T-cell (primary cell): Measurements from ENCODE around the gene AK4. TPM values are rescaled to one million over a fixed set of nuclear protein-coding genes. Genes with fewer than 3 reads are reported as not detected.
A peak's percentile ranks its signal among the peaks of the same experiment; 100 is the strongest.
"Not testable (repeated sequence)": the region's sequence is repeated elsewhere in the genome, so short reads cannot be mapped to it uniquely, and the experiment has no call there.

Source experiments
- ATAC-seq, 4 experiments: fragments of 200-7000 bp in 3 of 4; fragments of 150-1000 bp in 1 of 4; cut with Tn5 transposase; replicated peaks in 1 of 4; 1 replicate in 3 of 4; 2 replicates in 1 of 4; pipeline ENCODE4 v1.10.0; 2021; ENCODE audit warnings: moderate library complexity in 3 of 4, mild to moderate bottlenecking in 2 of 4, moderate number of reproducible peaks in 1 of 4
- CTCF ChIA-PET, 2 donors: fragments of 300-600 bp; sonication (Branson Sonifier 250); formaldehyde crosslinking; loops; one replicate each; lab custom pipeline; 2022; ENCODE audit warnings: antibody characterized with exemption in 2 of 2; lab: Charles Lee
- POLR2A ChIA-PET, 2 donors: fragments of 300-600 bp; sonication (Branson Sonifier 250); formaldehyde crosslinking; loops; one replicate each; lab custom pipeline; 2022; ENCODE audit warnings: antibody characterized with exemption in 2 of 2; lab: Charles Lee
- DNase-seq, 35 experiments: peaks; one replicate each; pipeline versions ENCODE4 v3.0.0 to v3.0.0-alpha.2; 2013 to 2023
- H3K27ac ChIP-seq: one replicate; pipeline ENCODE4 v1.5.1; 2013; ENCODE audit warnings: low read length
- H3K27me3 ChIP-seq, 2 experiments: replicated peaks in 1 of 2; 1 replicate in 1 of 2; 2 replicates in 1 of 2; pipeline versions ENCODE4 v1.6.1 to v1.7.0; 2013; ENCODE audit warnings: low read length in 1 of 2, mixed read lengths in 1 of 2; ENCODE audit not compliant: control insufficient read depth in 2 of 2, insufficient read depth in 2 of 2; ENCODE audit errors: extremely low read depth in 1 of 2
- H3K36me3 ChIP-seq, 2 donors: 1 replicate in 1 of 2; 2 replicates in 1 of 2; pipeline versions ENCODE4 v1.6.1 to v1.7.0; 2013; ENCODE audit warnings: low read length in 1 of 2; ENCODE audit not compliant: control insufficient read depth in 2 of 2, insufficient read depth in 1 of 2; ENCODE audit errors: extremely low read depth in 1 of 2
- H3K4me1 ChIP-seq, 2 experiments: 1 replicate in 1 of 2; 2 replicates in 1 of 2; pipeline versions ENCODE4 v1.6.1 to v1.7.0; 2013; ENCODE audit warnings: low read length in 2 of 2, mixed read lengths in 1 of 2; ENCODE audit not compliant: insufficient read depth in 2 of 2, control insufficient read depth in 1 of 2; ENCODE audit errors: extremely low read depth in 1 of 2
- H3K4me3 ChIP-seq, 2 donors: 1 replicate in 1 of 2; 2 replicates in 1 of 2; pipeline versions ENCODE4 v1.5.1 to v1.7.0; 2013; ENCODE audit warnings: mild to moderate bottlenecking in 2 of 2, low read length in 1 of 2, moderate library complexity in 1 of 2; ENCODE audit not compliant: control insufficient read depth in 1 of 2; ENCODE audit errors: extremely low read depth in 1 of 2
- H3K9me3 ChIP-seq: 2 replicates; pipeline ENCODE4 v1.7.0; 2013
- H3K27ac Mint-ChIP-seq, 2 donors: one replicate each; pipeline ENCODE4 v1.8.0; 2020 to 2021; ENCODE audit warnings: mild to moderate bottlenecking in 2 of 2, mixed read lengths in 2 of 2
- H3K27me3 Mint-ChIP-seq, 2 donors: one replicate each; pipeline ENCODE4 v1.8.0; 2021 to 2022; ENCODE audit warnings: mixed read lengths in 2 of 2
- H3K36me3 Mint-ChIP-seq: one replicate; pipeline ENCODE4 v1.8.0; 2021; ENCODE audit warnings: mixed read lengths
- H3K4me1 Mint-ChIP-seq, 3 donors: one replicate each; pipeline ENCODE4 v1.8.0; 2020 to 2022; ENCODE audit warnings: mixed read lengths in 3 of 3, mild to moderate bottlenecking in 1 of 3
- H3K4me3 Mint-ChIP-seq, 3 donors: one replicate each; pipeline ENCODE4 v1.8.0; 2020 to 2022; ENCODE audit warnings: mild to moderate bottlenecking in 3 of 3, mixed read lengths in 3 of 3, moderate library complexity in 3 of 3
- H3K9me3 Mint-ChIP-seq, 3 donors: one replicate each; pipeline ENCODE4 v1.8.0; 2020 to 2022; ENCODE audit warnings: mixed read lengths in 3 of 3
- WGBS: methylation state at CpG from one replicate; pipeline ENCODE4 v1.1.5; 2013; ENCODE audit warnings: missing lambda C conversion rate; ENCODE audit not compliant: insufficient coverage; 5-methylcytosine and 5-hydroxymethylcytosine counted together
- total RNA-seq, 35 experiments: library from RNA in 6 of 35; stranded (reverse) in 6 of 35; fragments of 120-200 nt in 1 of 35; gene quantifications; one replicate each; pipeline versions ENCODE4 v1.2.1 to v1.2.4 and lab custom pipeline; 2013 to 2026

The AK4 gene
- total RNA-seq, 5 donors from 2014 or later (not counting 1 experiment from before 2014, with no cell fraction given) = 0.18 to 2.4 (median 1.1) TPM

DNA sequence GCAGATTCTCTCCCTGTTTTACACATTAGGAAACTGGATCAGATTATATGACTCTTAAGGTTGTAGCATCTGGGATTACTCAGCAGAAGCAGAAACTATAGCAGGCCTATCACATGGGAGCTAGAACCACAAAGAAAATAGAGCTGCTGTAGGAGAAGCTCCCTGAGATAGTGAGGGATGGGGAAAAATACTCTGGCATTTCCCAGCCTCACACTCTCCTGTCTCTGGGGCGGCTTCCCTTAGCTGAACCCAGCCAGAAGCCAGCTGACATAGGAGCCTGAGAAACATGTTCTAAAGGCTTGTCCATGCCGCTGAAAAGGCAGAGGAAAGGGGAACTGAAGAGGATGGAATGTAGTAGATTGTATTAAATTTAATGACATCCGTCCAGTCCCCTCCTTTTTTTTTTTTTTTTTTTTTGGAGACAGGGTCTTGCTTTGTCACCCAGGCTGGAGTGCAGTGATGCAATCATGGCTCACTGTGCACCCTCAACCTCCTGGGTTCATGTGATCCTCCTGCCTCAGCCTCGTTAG, 84.5 kb downstream of the AK4 start:
- CTCF ChIA-PET = interaction anchor here (0.6 to 1.6 kb wide), 3 partner anchors 11 to 40 kb away, joined by 3 to 5 read pairs (median 3); no protein-coding TSS in a partner anchor
- H3K27me3 ChIP-seq = peaks cover 0 to 2% of the 10 kb centered on the region in 2 experiments

DNA sequence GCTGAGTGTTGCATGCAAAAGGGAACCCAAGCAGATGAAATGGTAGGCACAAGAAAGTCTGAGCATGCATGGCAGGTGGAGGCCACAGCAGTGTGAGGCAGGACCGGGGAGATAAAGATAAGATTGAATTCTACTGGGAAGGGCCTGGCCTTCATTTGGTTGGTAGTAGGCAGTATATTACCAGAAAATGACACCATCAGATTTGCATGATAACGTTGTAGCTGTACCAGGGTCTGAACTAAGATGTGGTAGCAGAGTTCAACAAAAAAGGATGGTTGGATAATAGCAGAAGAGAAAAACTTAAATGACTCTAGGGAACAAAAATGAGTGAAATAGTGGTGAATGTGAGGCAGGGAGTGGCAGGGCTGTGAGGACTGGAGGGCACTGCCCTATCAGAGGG, 85.8 kb downstream of the AK4 start:
- Histone ChIP-seq H3K27ac (no peak overlapping the region), H3K27me3 (peaks cover 0 to 2% of the 10 kb centered on the region in 2 experiments), H3K4me1 (peaks cover 0 to 2% of the 10 kb centered on the region in 2 experiments), H3K9me3 (peaks cover 2% of the 10 kb centered on the region), H3K36me3 (no peaks in the 10 kb centered on the region), H3K4me3 (no peak overlapping the region)
- ATAC-seq = no peak
- H3K9me3 Mint-ChIP-seq = peaks cover 0 to 16% (median 12%) of the 10 kb centered on the region in 3 donors
- peaks cover 4 to 7% (median 4%) of the 10 kb centered on the region in 3 donors for H3K4me1 Mint-ChIP-seq
- 68% methylated on average over 2 of the region's 2 CpGs for WGBS
- H3K4me3 Mint-ChIP-seq = no peak overlapping the region
- no peak overlapping the region for H3K27ac Mint-ChIP-seq
- ChIA-PET CTCF (interaction anchor here in 1 of 2 donors (0.6 kb wide), 1 partner anchor 226 kb away, joined by 7 read pairs; no protein-coding TSS in a partner anchor), POLR2A (no interaction called here)
- H3K36me3 Mint-ChIP-seq = no peaks in the 10 kb centered on the region
- H3K27me3 Mint-ChIP-seq = peaks cover 3 to 17% of the 10 kb centered on the region in 2 donors
- no peak for DNase-seq

More for the DNA sequence above, 84.5 kb downstream of the AK4 start:
- POLR2A ChIA-PET = no interaction called here
- Mint-ChIP-seq H3K4me1 (peaks cover 4 to 7% (median 4%) of the 10 kb centered on the region in 3 donors), H3K36me3 (no peaks in the 10 kb centered on the region), H3K9me3 (peaks cover 0 to 16% (median 12%) of the 10 kb centered on the region in 3 donors), H3K4me3 (no peak overlapping the region), H3K27ac (no peak overlapping the region), H3K27me3 (peaks cover 3 to 17% of the 10 kb centered on the region in 2 donors)
- 40% methylated on average over 1 of the region's 4 CpGs for WGBS
- Histone ChIP-seq H3K4me1 (peaks cover 0 to 2% of the 10 kb centered on the region in 2 experiments), H3K9me3 (peaks cover 2% of the 10 kb centered on the region), H3K27ac (no peak overlapping the region), H3K4me3 (no peak overlapping the region), H3K36me3 (no peaks in the 10 kb centered on the region)
- ATAC-seq = no peak
- DNase-seq = no peak

DNA sequence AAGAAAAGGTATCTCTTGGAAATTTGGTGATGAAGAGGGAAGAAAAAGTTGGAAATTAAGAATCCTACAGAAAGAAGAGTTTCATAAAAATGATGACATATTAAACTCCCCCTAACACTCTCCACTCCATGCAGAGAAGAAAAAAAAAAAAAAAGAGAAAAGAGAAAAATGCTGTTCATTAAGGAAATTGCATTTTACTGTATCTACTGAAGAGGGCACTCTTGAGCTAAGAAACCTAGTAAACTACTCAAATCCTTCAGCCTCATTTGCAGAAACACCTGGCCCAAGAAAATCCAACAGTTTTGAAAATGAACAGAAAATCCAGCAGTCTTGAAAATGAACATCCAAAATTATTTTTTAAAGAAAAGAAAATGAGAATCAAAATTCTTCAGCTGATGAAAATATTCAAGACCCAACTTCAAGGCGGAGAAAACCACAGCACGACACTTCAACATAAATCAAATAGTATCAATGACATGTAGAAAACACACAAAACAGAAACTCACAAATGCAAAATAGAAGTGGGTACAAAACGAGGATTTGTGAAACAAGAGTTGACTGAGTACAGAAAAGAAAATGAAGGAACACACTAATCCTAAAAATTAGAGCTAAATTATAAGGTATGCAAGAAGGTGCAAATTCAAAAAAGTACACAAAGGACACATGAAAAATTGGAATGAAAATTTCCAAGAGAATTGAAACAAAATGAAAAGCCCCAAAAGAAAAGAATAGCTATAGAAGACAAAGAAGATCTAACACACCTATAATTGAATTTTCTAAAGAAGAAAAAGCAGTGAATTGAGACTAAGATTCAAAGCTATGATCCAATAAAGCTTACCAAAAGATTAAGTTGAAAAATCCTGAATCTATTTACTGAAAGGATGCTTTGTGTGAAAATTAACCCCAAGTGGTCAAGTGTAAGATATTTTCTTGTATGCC, 88.1 kb downstream of the AK4 start:
- peaks cover 0 to 2% of the 10 kb centered on the region in 2 experiments for H3K27me3 ChIP-seq
- peaks cover 2% of the 10 kb centered on the region for H3K9me3 ChIP-seq
- ChIA-PET POLR2A (interaction anchor here in 1 of 2 donors (0.7 kb wide), 1 partner anchor 42 kb away, joined by 3 read pairs; no protein-coding TSS in a partner anchor), CTCF (interaction anchor here (0.6 to 2.1 kb wide), 17 partner anchors 30 to 1526 kb away, joined by 3 to 28 read pairs (median 3); partner anchors contain the start of genes LEPR (in 1 of the 2) and LEPROT (in 1 of the 2))
- Mint-ChIP-seq H3K9me3 (peaks cover 0 to 16% (median 12%) of the 10 kb centered on the region in 3 donors), H3K4me3 (no peak overlapping the region), H3K36me3 (no peaks in the 10 kb centered on the region), H3K27ac (no peak overlapping the region), H3K4me1 (no peaks in the 10 kb centered on the region), H3K27me3 (peaks cover 10 to 17% of the 10 kb centered on the region in 2 donors)
- no peaks in the 10 kb centered on the region for H3K4me1 ChIP-seq
- H3K36me3 ChIP-seq = no peaks in the 10 kb centered on the region
- WGBS = no CpG with 5 or more reads among the region's 3 CpGs
- DNase-seq = peak in 1 of 35 experiments; percentile 47
- H3K27ac ChIP-seq = no peak overlapping the region
- H3K4me3 ChIP-seq = no peak overlapping the region
- ATAC-seq = no peak

DNA sequence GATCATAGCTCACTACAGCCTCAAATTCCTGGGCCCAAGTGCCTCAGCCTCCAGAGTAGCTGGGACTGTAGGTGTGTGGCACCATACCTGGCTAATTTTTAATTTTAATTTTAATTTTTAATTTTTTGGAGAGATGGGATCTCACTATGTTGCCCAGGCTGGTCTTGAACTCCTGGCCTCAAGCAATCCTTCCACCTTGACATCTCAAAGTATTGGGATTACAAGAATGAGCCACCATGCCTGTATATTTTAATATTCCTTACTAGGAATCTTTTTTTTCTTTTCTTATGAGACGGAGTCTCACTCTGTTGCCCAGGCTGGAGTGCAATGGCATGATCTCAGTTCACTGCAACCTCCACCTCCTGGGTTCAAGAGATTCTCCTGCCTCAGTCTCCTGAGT, 89.1 kb downstream of the AK4 start:
- H3K27me3 ChIP-seq, H3K4me3 Mint-ChIP-seq, DNase-seq, H3K4me1 ChIP-seq, H3K36me3 Mint-ChIP-seq, ATAC-seq, H3K27ac ChIP-seq, H3K9me3 ChIP-seq, H3K4me1 Mint-ChIP-seq, H3K4me3 ChIP-seq, H3K27ac Mint-ChIP-seq, H3K36me3 ChIP-seq, POLR2A ChIA-PET: not testable (repeated sequence)
- CTCF ChIA-PET = interaction anchor here (0.9 to 2.1 kb wide), 6 partner anchors 30 to 1005 kb away, joined by 4 to 28 read pairs (median 4); partner anchors contain the start of genes LEPR (in 1 of the 2) and LEPROT (in 1 of the 2)
- H3K27me3 Mint-ChIP-seq = peaks cover 10 to 20% of the 10 kb centered on the region in 2 donors
- peaks cover 0 to 16% (median 12%) of the 10 kb centered on the region in 3 donors for H3K9me3 Mint-ChIP-seq
- 83% methylated on average over 1 of the region's 1 CpG for WGBS

DNA sequence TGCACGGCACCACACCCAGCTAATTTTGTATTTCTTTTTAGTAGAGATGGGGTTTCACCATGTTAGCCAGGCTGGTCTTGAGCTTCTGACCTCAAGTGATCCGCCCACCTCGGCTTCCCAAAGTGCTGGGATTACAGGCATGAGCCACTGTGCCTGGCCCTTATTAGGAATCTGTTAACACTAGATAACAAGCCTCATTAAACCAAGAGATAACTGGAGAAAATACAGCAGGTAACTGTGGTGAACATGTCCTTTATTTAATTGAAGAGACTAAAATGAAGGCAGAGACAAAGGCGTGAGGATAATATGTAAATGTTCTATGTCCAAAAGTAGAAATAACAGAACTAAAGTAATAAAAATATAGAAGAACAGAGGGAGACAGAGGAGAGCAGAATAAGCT, 89.5 kb downstream of the AK4 start:
- Histone ChIP-seq H3K27me3 (peaks cover 0 to 2% of the 10 kb centered on the region in 2 experiments), H3K9me3 (peaks cover 2% of the 10 kb centered on the region), H3K4me3 (no peak overlapping the region), H3K4me1 (no peaks in the 10 kb centered on the region), H3K27ac (no peak overlapping the region), H3K36me3 (no peaks in the 10 kb centered on the region)
- no peaks in the 10 kb centered on the region for H3K36me3 Mint-ChIP-seq
- H3K4me1 Mint-ChIP-seq = no peaks in the 10 kb centered on the region
- peaks cover 14 to 19% of the 10 kb centered on the region in 2 donors for H3K27me3 Mint-ChIP-seq
- DNase-seq (no peak), ATAC-seq (no peak)
- H3K27ac Mint-ChIP-seq = no peak overlapping the region
- ChIA-PET POLR2A (no interaction called here), CTCF (interaction anchor here in 1 of 2 donors (1.5 to 2.1 kb wide), 2 partner anchors 29 to 450 kb away, joined by 4 to 28 read pairs; no protein-coding TSS in a partner anchor)
- WGBS = no CpG with 5 or more reads among the region's 4 CpGs
- H3K4me3 Mint-ChIP-seq = no peak overlapping the region
- peaks cover 0 to 16% (median 12%) of the 10 kb centered on the region in 3 donors for H3K9me3 Mint-ChIP-seq

DNA sequence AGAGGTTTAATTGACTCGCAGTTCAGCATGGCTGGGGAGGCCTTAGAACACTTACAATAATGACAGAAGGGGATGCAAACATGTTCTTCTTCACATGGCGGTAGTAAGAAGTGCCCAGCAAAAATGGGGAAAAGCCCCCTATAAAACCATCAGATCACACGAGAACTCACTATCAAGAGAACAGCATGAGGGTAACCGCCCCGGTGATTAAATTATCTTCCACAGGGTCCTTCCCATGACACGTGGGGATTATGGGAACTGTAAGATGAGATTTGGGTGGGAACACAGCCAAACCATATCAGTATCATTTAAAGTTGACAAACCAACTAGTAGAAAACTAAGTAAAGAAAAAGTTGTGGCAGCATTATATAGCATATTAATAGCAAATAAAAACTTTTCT, 90.0 kb downstream of the AK4 start:
- Histone ChIP-seq H3K27me3 (peaks cover 0 to 2% of the 10 kb centered on the region in 2 experiments), H3K4me1 (no peaks in the 10 kb centered on the region), H3K27ac (no peak overlapping the region), H3K4me3 (no peak overlapping the region), H3K9me3 (peaks cover 2% of the 10 kb centered on the region), H3K36me3 (no peaks in the 10 kb centered on the region)
- no peak for ATAC-seq
- no peaks in the 10 kb centered on the region for H3K4me1 Mint-ChIP-seq
- peaks cover 0 to 16% (median 12%) of the 10 kb centered on the region in 3 donors for H3K9me3 Mint-ChIP-seq
- WGBS = no CpG with 5 or more reads among the region's 6 CpGs
- no peaks in the 10 kb centered on the region for H3K36me3 Mint-ChIP-seq
- ChIA-PET POLR2A (no interaction called here), CTCF (interaction anchor here in 1 of 2 donors (0.7 kb wide), 1 partner anchor 17 kb away, joined by 3 read pairs; no protein-coding TSS in a partner anchor)
- peaks cover 15 to 19% of the 10 kb centered on the region in 2 donors for H3K27me3 Mint-ChIP-seq
- DNase-seq = no peak
- H3K4me3 Mint-ChIP-seq = no peak overlapping the region
- H3K27ac Mint-ChIP-seq = no peak overlapping the region
